HCT116 (cell line): ENCODE data around the gene KYNU. TPM values are rescaled to one million over a fixed set of nuclear protein-coding genes. Genes with fewer than 3 reads are reported as not detected.

Experiments used
- ATAC-seq: fragments of 200-7000 bp; cut with Tn5 transposase; 2 replicates; pipeline ENCODE4 v1.9.1; 2020; ENCODE audit warnings: mild to moderate bottlenecking, moderate library complexity
- BruUV-seq: library from RNA; stranded (reverse); fragments of 400-500 nt; replicated peaks from 2 replicates; lab custom pipeline; 2021; lab: Mats Ljungman, UMichigan
- CTCF ChIA-PET: fragments of 300-600 bp; sonication (Branson Sonifier 250); formaldehyde crosslinking; loops from one replicate; lab custom pipeline; 2021; ENCODE audit warnings: antibody characterized with exemption; lab: Charles Lee
- POLR2A ChIA-PET: fragments of 300-600, 350-600 bp; sonication (Branson Sonifier 250); formaldehyde crosslinking; loops from one replicate; lab custom pipeline; 2021; ENCODE audit warnings: antibody characterized with exemption; lab: Charles Lee
- RAD21 ChIA-PET, 2 experiments: fragments of 300-600 bp; sonication (Branson Sonifier 250); formaldehyde crosslinking; loops; one replicate each; lab custom pipeline; 2023; ENCODE audit warnings: low total read pairs in 2 of 2; ENCODE audit not compliant: uncharacterized antibody in 2 of 2, unreplicated experiment in 2 of 2, low non-redundant PET in 1 of 2; lab: Charles Lee
- DNase-seq: peaks from one replicate; pipeline ENCODE4 v3.0.0-alpha.2; 2010; ENCODE audit warnings: low read depth, low spot score
- H2AFZ ChIP-seq: fragments of 200-600 bp; shearing (Covaris generic), sonication (generic); 2 replicates; pipeline ENCODE4 v1.6.1; 2017; ENCODE audit warnings: low read depth, mixed run types, mixed read lengths, antibody characterized with exemption, low read length; ENCODE audit not compliant: poor library complexity, severe bottlenecking
- H3K27ac ChIP-seq: 2 replicates; pipeline ENCODE4 v1.5.1; 2012; ENCODE audit warnings: low read depth, low read length
- H3K27me3 ChIP-seq: fragments of 200-600 bp; sonication (generic); 2 replicates; pipeline ENCODE4 v1.6.1; 2016; ENCODE audit warnings: mixed run types, low read length, mixed read lengths; ENCODE audit not compliant: insufficient read depth
- H3K36me3 ChIP-seq, 2 experiments: fragments of 200-500 bp in 1 of 2; fragments of 200-600 bp in 1 of 2; sonication (Bioruptor generic) in 1 of 2; sonication (generic) in 1 of 2; 2 replicates each; pipeline versions ENCODE4 v1.5.1 to v1.6.1; 2014 to 2016; ENCODE audit warnings: low read length in 2 of 2, inconsistent platforms in 1 of 2, mixed read lengths in 1 of 2, mixed run types in 1 of 2; ENCODE audit not compliant: insufficient read depth in 2 of 2, control insufficient read depth in 1 of 2
- H3K4me1 ChIP-seq, 2 experiments: fragments of 200-600 bp in 1 of 2; sonication (generic) in 1 of 2; 2 replicates each; pipeline versions ENCODE4 v1.5.1 to v1.6.1; 2012 to 2017; ENCODE audit warnings: low read length in 2 of 2, inconsistent platforms in 1 of 2, mild to moderate bottlenecking in 1 of 2, mixed read lengths in 1 of 2, mixed run types in 1 of 2, moderate library complexity in 1 of 2; ENCODE audit not compliant: insufficient read depth in 2 of 2, control insufficient read depth in 1 of 2
- H3K4me2 ChIP-seq: fragments of 200-600 bp; sonication (generic); 2 replicates; pipeline ENCODE4 v1.6.1; 2017; ENCODE audit warnings: mixed run types, low read length, mixed read lengths
- H3K4me3 ChIP-seq, 2 experiments: fragments of 200-600 bp in 1 of 2; sonication (generic) in 1 of 2; replicated peaks in 1 of 2; 2 replicates each; pipeline ENCODE4 v1.5.1; 2011 to 2016; ENCODE audit warnings: low read length in 2 of 2, control low read depth in 1 of 2, low read depth in 1 of 2, mild to moderate bottlenecking in 1 of 2, mixed read lengths in 1 of 2, mixed run types in 1 of 2
- H3K79me2 ChIP-seq: fragments of 200-600 bp; sonication (generic); 2 replicates; pipeline ENCODE4 v1.6.1; 2017; ENCODE audit warnings: mild to moderate bottlenecking, mixed run types, low read length, moderate library complexity, mixed read lengths; ENCODE audit not compliant: insufficient read depth
- H3K9ac ChIP-seq: fragments of 200-600 bp; sonication (generic); 2 replicates; pipeline ENCODE4 v1.6.1; 2016; ENCODE audit warnings: low read length, mixed read lengths
- H3K9me2 ChIP-seq: fragments of 200-600 bp; sonication (generic), shearing (Covaris generic); 2 replicates; pipeline ENCODE4 v1.6.1; 2017; ENCODE audit warnings: mixed run types, mild to moderate bottlenecking, moderate library complexity; ENCODE audit not compliant: insufficient read depth
- H3K9me3 ChIP-seq, 2 experiments: fragments of 200-500 bp in 1 of 2; fragments of 200-600 bp in 1 of 2; sonication (Bioruptor generic) in 1 of 2; sonication (generic) in 1 of 2; 2 replicates each; pipeline ENCODE4 v1.6.1; 2014 to 2017; ENCODE audit warnings: low read length in 2 of 2, mixed read lengths in 2 of 2, inconsistent platforms in 1 of 2, low read depth in 1 of 2, mild to moderate bottlenecking in 1 of 2, mixed run types in 1 of 2, moderate library complexity in 1 of 2; ENCODE audit not compliant: control insufficient read depth in 1 of 2, insufficient read depth in 1 of 2
- H4K20me1 ChIP-seq: fragments of 200-600 bp; sonication (generic), shearing (Covaris generic); 2 replicates; pipeline ENCODE4 v1.6.1; 2017; ENCODE audit warnings: mixed run types, mild to moderate bottlenecking, moderate library complexity; ENCODE audit not compliant: insufficient read depth
- CEBPB ChIP-seq: IDR thresholded peaks from 2 replicates; pipeline ENCODE4 v1.6.1; 2012; ENCODE audit warnings: low read depth
- EGR1 ChIP-seq: IDR thresholded peaks from 2 replicates; pipeline ENCODE4 v1.6.1; 2012; ENCODE audit warnings: low read depth
- ELF1 ChIP-seq: IDR thresholded peaks from 2 replicates; pipeline ENCODE4 v1.6.1; 2012; ENCODE audit warnings: low read depth, borderline replicate concordance
- EZH2 ChIP-seq: fragments of 200-600 bp; sonication (generic); IDR thresholded peaks from 2 replicates; pipeline ENCODE4 v1.6.1; 2017; ENCODE audit warnings: antibody characterized with exemption, mixed run types
- EZH2phosphoT487 ChIP-seq: fragments of 200-600 bp; IDR thresholded peaks from 2 replicates; pipeline ENCODE4 v1.6.1; 2018; ENCODE audit warnings: antibody characterized with exemption, borderline replicate concordance
- FOSL1 ChIP-seq: IDR thresholded peaks from 2 replicates; pipeline ENCODE4 v1.6.1; 2012; ENCODE audit warnings: low read depth
- POLR2AphosphoS5 ChIP-seq: IDR thresholded peaks from 2 replicates; pipeline ENCODE4 v1.6.1; 2011; ENCODE audit warnings: mild to moderate bottlenecking, low read depth, low read length, moderate library complexity
- RAD21 ChIP-seq: IDR thresholded peaks from 2 replicates; pipeline ENCODE4 v1.6.1; 2012; ENCODE audit warnings: low read depth, mild to moderate bottlenecking
- SIN3A ChIP-seq: IDR thresholded peaks from 2 replicates; pipeline ENCODE4 v1.6.1; 2012; ENCODE audit warnings: low read depth
- SP1 ChIP-seq: IDR thresholded peaks from 2 replicates; pipeline ENCODE4 v1.6.1; 2012; ENCODE audit warnings: low read depth
- SRF ChIP-seq: IDR thresholded peaks from 2 replicates; pipeline ENCODE4 v1.6.1; 2012; ENCODE audit warnings: low read depth
- TCF7L2 ChIP-seq: IDR thresholded peaks from 2 replicates; pipeline ENCODE4 v1.7.0; 2011; ENCODE audit warnings: borderline replicate concordance, inconsistent platforms; ENCODE audit not compliant: insufficient read depth, insufficient read length; ENCODE audit errors: extremely low read depth
- YY1 ChIP-seq: IDR thresholded peaks from 2 replicates; pipeline ENCODE4 v1.6.1; 2011; ENCODE audit warnings: low read length, low read depth, moderate library complexity, mild to moderate bottlenecking; ENCODE audit not compliant: insufficient replicate concordance; ENCODE audit errors: extremely low read depth
- ZFX ChIP-seq: fragments of 450-650 bp; IDR thresholded peaks from 2 replicates; pipeline ENCODE4 v1.6.1; 2017
- intact Hi-C: fragments of 100-400 bp; cut with micrococcal nuclease; formaldehyde crosslinking; loops from 2 replicates; pipeline ENCODE4 v1.10.0; 2022
- total RNA-seq: library from RNA; stranded (reverse); gene quantifications from one replicate; pipeline ENCODE4 v1.2.1, GENCODE V29; 2021; ENCODE audit not compliant: unreplicated experiment
- TF ChIP-seq, protein P1 (sequence below): IDR thresholded peaks from 2 replicates; pipeline ENCODE4 v1.6.1; 2012
- TF ChIP-seq, protein P2 (sequence below): IDR thresholded peaks from 2 replicates; pipeline ENCODE4 v1.6.1; 2012; ENCODE audit warnings: low read depth
- TF ChIP-seq, protein P3 (sequence below): IDR thresholded peaks from 2 replicates; pipeline ENCODE4 v1.6.1; 2012
- TF ChIP-seq, protein P4 (sequence below), 3 experiments: fragments of 200-600 bp in 1 of 3; sonication (generic) in 1 of 3; IDR thresholded peaks in 2 of 3; conservative IDR thresholded peaks in 1 of 3; 2 replicates each; pipeline ENCODE4 v1.5.1; 2012 to 2017; ENCODE audit warnings: low read depth in 2 of 3, low read length in 2 of 3, antibody characterized with exemption in 1 of 3, borderline replicate concordance in 1 of 3, control low read depth in 1 of 3, mild to moderate bottlenecking in 1 of 3, mixed read lengths in 1 of 3, mixed run types in 1 of 3, moderate library complexity in 1 of 3; ENCODE audit not compliant: insufficient read depth in 1 of 3
- TF ChIP-seq, protein P5 (sequence below): IDR thresholded peaks from 2 replicates; pipeline ENCODE4 v1.6.1; 2011; ENCODE audit warnings: mild to moderate bottlenecking, low read length, moderate library complexity; ENCODE audit not compliant: insufficient replicate concordance; ENCODE audit errors: extremely low read depth

Gene KYNU
- total RNA-seq, 1 experiment from 2014 or later: 0.22 TPM

DNA sequence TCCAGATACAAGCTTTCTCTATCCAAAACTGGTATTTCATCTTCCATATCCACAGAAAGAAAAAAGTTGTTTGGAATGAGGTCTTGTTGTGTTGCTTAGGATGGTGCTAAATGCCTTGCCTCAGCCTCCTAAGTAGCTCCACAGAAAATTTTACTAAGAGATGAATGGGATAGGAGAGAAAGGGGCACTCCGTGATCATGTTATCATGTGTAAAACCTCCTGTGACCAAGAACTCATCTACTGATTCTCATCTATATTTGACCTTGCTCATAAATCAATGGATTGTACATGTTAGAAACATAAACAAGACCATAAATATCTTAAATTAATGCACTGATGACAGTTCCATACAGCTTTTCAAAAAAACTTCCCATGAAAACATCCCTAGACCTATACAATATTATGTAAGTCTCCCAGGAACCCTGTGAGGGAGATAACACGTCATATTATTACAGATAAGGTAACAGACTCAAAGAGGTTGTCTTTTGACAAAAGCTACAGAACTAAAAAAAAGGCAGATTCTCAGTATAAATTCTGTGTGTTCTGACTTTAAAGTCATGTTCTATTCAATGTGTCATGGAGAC lies 29.3 kb upstream of the KYNU start:
- TF ChIP-seq FOSL1: no peak
- no peak for TF ChIP-seq TCF7L2
- no peak for TF ChIP-seq SRF
- no peak for TF ChIP-seq EZH2
- TF ChIP-seq, protein P1, sequence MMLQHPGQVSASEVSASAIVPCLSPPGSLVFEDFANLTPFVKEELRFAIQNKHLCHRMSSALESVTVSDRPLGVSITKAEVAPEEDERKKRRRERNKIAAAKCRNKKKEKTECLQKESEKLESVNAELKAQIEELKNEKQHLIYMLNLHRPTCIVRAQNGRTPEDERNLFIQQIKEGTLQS: no peak
- no peak for TF ChIP-seq SIN3A
- TF ChIP-seq SP1: no peak
- TF ChIP-seq, protein P2, sequence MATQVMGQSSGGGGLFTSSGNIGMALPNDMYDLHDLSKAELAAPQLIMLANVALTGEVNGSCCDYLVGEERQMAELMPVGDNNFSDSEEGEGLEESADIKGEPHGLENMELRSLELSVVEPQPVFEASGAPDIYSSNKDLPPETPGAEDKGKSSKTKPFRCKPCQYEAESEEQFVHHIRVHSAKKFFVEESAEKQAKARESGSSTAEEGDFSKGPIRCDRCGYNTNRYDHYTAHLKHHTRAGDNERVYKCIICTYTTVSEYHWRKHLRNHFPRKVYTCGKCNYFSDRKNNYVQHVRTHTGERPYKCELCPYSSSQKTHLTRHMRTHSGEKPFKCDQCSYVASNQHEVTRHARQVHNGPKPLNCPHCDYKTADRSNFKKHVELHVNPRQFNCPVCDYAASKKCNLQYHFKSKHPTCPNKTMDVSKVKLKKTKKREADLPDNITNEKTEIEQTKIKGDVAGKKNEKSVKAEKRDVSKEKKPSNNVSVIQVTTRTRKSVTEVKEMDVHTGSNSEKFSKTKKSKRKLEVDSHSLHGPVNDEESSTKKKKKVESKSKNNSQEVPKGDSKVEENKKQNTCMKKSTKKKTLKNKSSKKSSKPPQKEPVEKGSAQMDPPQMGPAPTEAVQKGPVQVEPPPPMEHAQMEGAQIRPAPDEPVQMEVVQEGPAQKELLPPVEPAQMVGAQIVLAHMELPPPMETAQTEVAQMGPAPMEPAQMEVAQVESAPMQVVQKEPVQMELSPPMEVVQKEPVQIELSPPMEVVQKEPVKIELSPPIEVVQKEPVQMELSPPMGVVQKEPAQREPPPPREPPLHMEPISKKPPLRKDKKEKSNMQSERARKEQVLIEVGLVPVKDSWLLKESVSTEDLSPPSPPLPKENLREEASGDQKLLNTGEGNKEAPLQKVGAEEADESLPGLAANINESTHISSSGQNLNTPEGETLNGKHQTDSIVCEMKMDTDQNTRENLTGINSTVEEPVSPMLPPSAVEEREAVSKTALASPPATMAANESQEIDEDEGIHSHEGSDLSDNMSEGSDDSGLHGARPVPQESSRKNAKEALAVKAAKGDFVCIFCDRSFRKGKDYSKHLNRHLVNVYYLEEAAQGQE: no peak
- TF ChIP-seq, protein P3, sequence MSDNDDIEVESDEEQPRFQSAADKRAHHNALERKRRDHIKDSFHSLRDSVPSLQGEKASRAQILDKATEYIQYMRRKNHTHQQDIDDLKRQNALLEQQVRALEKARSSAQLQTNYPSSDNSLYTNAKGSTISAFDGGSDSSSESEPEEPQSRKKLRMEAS: no peak
- no peak for TF ChIP-seq CEBPB
- TF ChIP-seq EZH2phosphoT487: no peak
- no peak for TF ChIP-seq RAD21
- no peak for TF ChIP-seq EGR1
- TF ChIP-seq ELF1: no peak
- no peak for TF ChIP-seq YY1
- no peak for TF ChIP-seq POLR2AphosphoS5
- no peak for TF ChIP-seq ZFX
- TF ChIP-seq, protein P4, sequence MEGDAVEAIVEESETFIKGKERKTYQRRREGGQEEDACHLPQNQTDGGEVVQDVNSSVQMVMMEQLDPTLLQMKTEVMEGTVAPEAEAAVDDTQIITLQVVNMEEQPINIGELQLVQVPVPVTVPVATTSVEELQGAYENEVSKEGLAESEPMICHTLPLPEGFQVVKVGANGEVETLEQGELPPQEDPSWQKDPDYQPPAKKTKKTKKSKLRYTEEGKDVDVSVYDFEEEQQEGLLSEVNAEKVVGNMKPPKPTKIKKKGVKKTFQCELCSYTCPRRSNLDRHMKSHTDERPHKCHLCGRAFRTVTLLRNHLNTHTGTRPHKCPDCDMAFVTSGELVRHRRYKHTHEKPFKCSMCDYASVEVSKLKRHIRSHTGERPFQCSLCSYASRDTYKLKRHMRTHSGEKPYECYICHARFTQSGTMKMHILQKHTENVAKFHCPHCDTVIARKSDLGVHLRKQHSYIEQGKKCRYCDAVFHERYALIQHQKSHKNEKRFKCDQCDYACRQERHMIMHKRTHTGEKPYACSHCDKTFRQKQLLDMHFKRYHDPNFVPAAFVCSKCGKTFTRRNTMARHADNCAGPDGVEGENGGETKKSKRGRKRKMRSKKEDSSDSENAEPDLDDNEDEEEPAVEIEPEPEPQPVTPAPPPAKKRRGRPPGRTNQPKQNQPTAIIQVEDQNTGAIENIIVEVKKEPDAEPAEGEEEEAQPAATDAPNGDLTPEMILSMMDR (IDR thresholded peaks at IDR 0.05 in 2 of 3, conservative IDR thresholded peaks at IDR 0.05 in 1 of 3; ENCODE audit: borderline replicate concordance in 1 of 3, insufficient read depth in 1 of 3, low read depth in 2 of 3, low read length in 2 of 3): no peak
- TF ChIP-seq, protein P5, sequence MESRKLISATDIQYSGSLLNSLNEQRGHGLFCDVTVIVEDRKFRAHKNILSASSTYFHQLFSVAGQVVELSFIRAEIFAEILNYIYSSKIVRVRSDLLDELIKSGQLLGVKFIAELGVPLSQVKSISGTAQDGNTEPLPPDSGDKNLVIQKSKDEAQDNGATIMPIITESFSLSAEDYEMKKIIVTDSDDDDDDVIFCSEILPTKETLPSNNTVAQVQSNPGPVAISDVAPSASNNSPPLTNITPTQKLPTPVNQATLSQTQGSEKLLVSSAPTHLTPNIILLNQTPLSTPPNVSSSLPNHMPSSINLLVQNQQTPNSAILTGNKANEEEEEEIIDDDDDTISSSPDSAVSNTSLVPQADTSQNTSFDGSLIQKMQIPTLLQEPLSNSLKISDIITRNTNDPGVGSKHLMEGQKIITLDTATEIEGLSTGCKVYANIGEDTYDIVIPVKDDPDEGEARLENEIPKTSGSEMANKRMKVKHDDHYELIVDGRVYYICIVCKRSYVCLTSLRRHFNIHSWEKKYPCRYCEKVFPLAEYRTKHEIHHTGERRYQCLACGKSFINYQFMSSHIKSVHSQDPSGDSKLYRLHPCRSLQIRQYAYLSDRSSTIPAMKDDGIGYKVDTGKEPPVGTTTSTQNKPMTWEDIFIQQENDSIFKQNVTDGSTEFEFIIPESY: no peak
- Histone ChIP-seq H3K27me3 (no peaks in the 10 kb centered on the region), H3K36me3 (no peaks in the 10 kb centered on the region), H2AFZ (no peak overlapping the region), H4K20me1 (no peaks in the 10 kb centered on the region), H3K9me2 (no peaks in the 10 kb centered on the region), H3K79me2 (no peaks in the 10 kb centered on the region), H3K9me3 (no peaks in the 10 kb centered on the region), H3K4me3 (no peak overlapping the region), H3K27ac (no peak overlapping the region), H3K4me2 (no peak overlapping the region), H3K9ac (no peak overlapping the region), H3K4me1 (no peaks in the 10 kb centered on the region)
- BruUV-seq: no TSS peak
- ChIA-PET CTCF (no interaction called here), POLR2A (no interaction called here), RAD21 (no interaction called here)
- ATAC-seq: no peak
- intact Hi-C loops: no loop called here
- DNase-seq: no peak
